GM12878 (cell line): ENCODE data around the gene TLR9. TPM values are rescaled to one million over a fixed set of nuclear protein-coding genes. Genes with fewer than 3 reads are reported as not detected.

Experiments
- ATAC-seq: fragments of 200-7000 bp; cut with Tn5 transposase; 3 replicates; pipeline ENCODE4 v1.9.1; 2020; ENCODE audit warnings: mild to moderate bottlenecking, moderate library complexity
- BruUV-seq: library from RNA; stranded (reverse); fragments of 400-500 nt; replicated peaks from 2 replicates; lab custom pipeline; 2021; lab: Mats Ljungman, UMichigan
- CTCF ChIA-PET: fragments of 300-600 bp; sonication (Branson Sonifier 250); formaldehyde crosslinking; extraction: SDS; loops from one replicate; lab custom pipeline; 2021; ENCODE audit warnings: inconsistent platforms; lab: Yijun Ruan, JAX
- POLR2A ChIA-PET: fragments of 350-600 bp; formaldehyde crosslinking; extraction: SDS; loops from one replicate; lab custom pipeline; 2021; ENCODE audit warnings: inconsistent platforms; lab: Charles Lee
- RAD21 ChIA-PET: fragments of 300-600 bp; sonication (Branson Sonifier 250); formaldehyde crosslinking; loops from one replicate; lab custom pipeline; 2023; ENCODE audit warnings: antibody characterized with exemption; ENCODE audit not compliant: unreplicated experiment; lab: Charles Lee
- SMC1A ChIA-PET: fragments of 300-600 bp; sonication (Branson Sonifier 250); formaldehyde crosslinking; loops from one replicate; lab custom pipeline; 2023; ENCODE audit not compliant: unreplicated experiment, uncharacterized antibody; lab: Charles Lee
- DNase-seq: peaks from one replicate; pipeline ENCODE4 v3.0.0-alpha.2; 2011; ENCODE audit warnings: low read depth, low spot score
- FAIRE-seq: peaks from 3 replicates; lab custom pipeline; 2011; peaks lifted over from hg19 to GRCh38; lab: Jason Lieb, UNC
- H2AFZ ChIP-seq: 2 replicates; pipeline ENCODE4 v1.6.0; 2011; ENCODE audit warnings: low read depth, low read length, control low read depth; ENCODE audit not compliant: control insufficient read depth
- H3K27ac ChIP-seq: 2 replicates; pipeline ENCODE4 v1.5.1; 2011; ENCODE audit warnings: control low read depth; ENCODE audit not compliant: control insufficient read depth, insufficient read depth
- H3K27me3 ChIP-seq, 2 experiments: replicated peaks in 1 of 2; 2 replicates each; pipeline versions ENCODE4 v1.6.0 to v1.6.1; 2011; ENCODE audit warnings: low read length in 1 of 2; ENCODE audit not compliant: control insufficient read depth in 2 of 2, insufficient read depth in 2 of 2
- H3K36me3 ChIP-seq, 2 experiments: 2 replicates each; pipeline ENCODE4 v1.5.1; 2011; ENCODE audit warnings: low read length in 1 of 2; ENCODE audit not compliant: control insufficient read depth in 2 of 2, insufficient read depth in 2 of 2
- H3K4me1 ChIP-seq: 2 replicates; pipeline ENCODE4 v1.6.1; 2011; ENCODE audit warnings: mild to moderate bottlenecking, low read length, moderate library complexity, mixed read lengths; ENCODE audit not compliant: control insufficient read depth, insufficient read depth
- H3K4me2 ChIP-seq: 2 replicates; pipeline ENCODE4 v1.6.0; 2011; ENCODE audit warnings: control low read depth; ENCODE audit not compliant: control insufficient read depth, insufficient read depth
- H3K4me3 ChIP-seq: fragments of 200-600 bp; sonication (generic); 2 replicates; pipeline ENCODE4 v1.5.1; 2016
- H3K79me2 ChIP-seq: 2 replicates; pipeline ENCODE4 v1.6.0; 2011; ENCODE audit warnings: low read length; ENCODE audit not compliant: control insufficient read depth, insufficient read depth
- H3K9ac ChIP-seq: 2 replicates; pipeline ENCODE4 v1.8.0; 2011; ENCODE audit warnings: low read length, control low read depth, mixed read lengths; ENCODE audit not compliant: control insufficient read depth, insufficient read depth
- H3K9me3 ChIP-seq: replicated peaks from 3 replicates; pipeline ENCODE4 v1.5.1; 2011; ENCODE audit warnings: mild to moderate bottlenecking, low read length; ENCODE audit not compliant: control insufficient read depth, insufficient read depth
- H4K20me1 ChIP-seq: 2 replicates; pipeline ENCODE4 v1.6.0; 2011; ENCODE audit not compliant: control insufficient read depth, insufficient read depth
- ASH2L ChIP-seq: fragments of 300-600, 200-600 bp; sonication (generic); IDR thresholded peaks from 2 replicates; pipeline ENCODE4 v1.6.1; 2017; ENCODE audit warnings: low read depth, mild to moderate bottlenecking, borderline replicate concordance
- BHLHE40 ChIP-seq, 2 experiments: fragments of 450-650 bp in 1 of 2; IDR thresholded peaks; 2 replicates each; pipeline ENCODE4 v1.6.1; 2011 to 2017; ENCODE audit warnings: low read depth in 2 of 2, borderline replicate concordance in 1 of 2, improper control_type of control experiment in 1 of 2, low read length in 1 of 2, mild to moderate bottlenecking in 1 of 2
- CBX3 ChIP-seq: fragments of 200-600 bp; sonication (generic); IDR thresholded peaks from 2 replicates; pipeline ENCODE4 v1.6.1; 2016; ENCODE audit warnings: low read depth, borderline replicate concordance
- CHD2 ChIP-seq: IDR thresholded peaks from 2 replicates; pipeline ENCODE4 v1.6.1; 2011; ENCODE audit warnings: low read depth, low read length, improper control_type of control experiment, borderline replicate concordance
- EED ChIP-seq: sonication (generic); IDR thresholded peaks from 2 replicates; pipeline ENCODE4 v1.6.1; 2016; ENCODE audit warnings: antibody characterized with exemption, low read depth
- MEF2A ChIP-seq: IDR thresholded peaks from 2 replicates; pipeline ENCODE4 v1.6.1; 2011; ENCODE audit warnings: low read depth, mild to moderate bottlenecking, low read length, moderate library complexity; ENCODE audit not compliant: insufficient read depth
- RAD51 ChIP-seq: fragments of 450-650 bp; IDR thresholded peaks from 2 replicates; pipeline ENCODE4 v1.6.1; 2016; ENCODE audit warnings: moderate library complexity, mild to moderate bottlenecking, inconsistent platforms
- SIX5 ChIP-seq: IDR thresholded peaks from 2 replicates; pipeline ENCODE4 v1.6.1; 2011; ENCODE audit warnings: mild to moderate bottlenecking, low read depth, low read length, moderate library complexity; ENCODE audit not compliant: severe bottlenecking
- SMAD1 ChIP-seq: fragments of 450-650 bp; IDR thresholded peaks from 2 replicates; pipeline ENCODE4 v1.6.1; 2018; ENCODE audit warnings: mild to moderate bottlenecking, low read depth; ENCODE audit not compliant: partially characterized antibody
- SMAD5 ChIP-seq: IDR thresholded peaks from 2 replicates; pipeline ENCODE4 v1.6.1; 2016; ENCODE audit warnings: antibody characterized with exemption, low read depth
- SREBF2 ChIP-seq: IDR thresholded peaks from 2 replicates; pipeline ENCODE4 v1.6.1; 2012; ENCODE audit warnings: mild to moderate bottlenecking, low read length
- TARDBP ChIP-seq: IDR thresholded peaks from 2 replicates; pipeline ENCODE4 v1.6.1; 2016; ENCODE audit warnings: borderline replicate concordance
- ZBED1 ChIP-seq: IDR thresholded peaks from 2 replicates; pipeline ENCODE4 v1.6.1; 2016; ENCODE audit warnings: borderline replicate concordance
- ZNF217 ChIP-seq: fragments of 450-650 bp; IDR thresholded peaks from 2 replicates; pipeline ENCODE4 v1.6.1; 2017; ENCODE audit warnings: antibody characterized with exemption, mild to moderate bottlenecking
- ZNF384 ChIP-seq: IDR thresholded peaks from 2 replicates; pipeline ENCODE4 v1.6.1; 2012; ENCODE audit warnings: low read depth, mild to moderate bottlenecking, low read length, improper control_type of control experiment, borderline replicate concordance
- ZNF592 ChIP-seq: fragments of 450-650 bp; IDR thresholded peaks from 2 replicates; pipeline ENCODE4 v1.6.1; 2017; ENCODE audit warnings: mild to moderate bottlenecking, moderate library complexity
- ZNF622 ChIP-seq: fragments of 450-650 bp; IDR thresholded peaks from 2 replicates; pipeline ENCODE4 v1.6.1; 2017; ENCODE audit warnings: mild to moderate bottlenecking, inconsistent platforms
- WGBS: methylation state at CpG from one replicate; pipeline ENCODE4 v1.1.6; 2016; ENCODE audit warnings: low lambda C conversion rate; ENCODE audit not compliant: insufficient replicate concordance, insufficient coverage; ENCODE audit errors: missing lambda C conversion rate; 5-methylcytosine and 5-hydroxymethylcytosine counted together
- in situ Hi-C: fragments of 300-500 bp; cut with MboI; formaldehyde crosslinking; loops from 9 replicates; pipeline ENCODE4 v1.14.3; 2018; ENCODE audit warnings: mixed read lengths
- intact Hi-C: fragments of 100-400 bp; cut with micrococcal nuclease; formaldehyde crosslinking; loops from one replicate; pipeline ENCODE4 v1.14.2; 2022; ENCODE audit not compliant: unreplicated experiment
- polyA plus RNA-seq, 11 experiments: library from polyadenylated mRNA; depleted of rRNA in 4 of 11; unstranded in 6 of 11; stranded (reverse) in 5 of 11; fragments of >200 nt; fragmentation: Nextera tagmentation in 4 of 11; fragmentation: Illumina TruSeq in 1 of 11; extraction: Ambion mirVana in 4 of 11; extraction: Trizol in 1 of 11; gene quantifications; 1 replicate in 1 of 11; 2 replicates in 10 of 11; pipeline versions ENCODE4 v1.2.1 to v1.2.3, GENCODE V29; 2011 to 2016; ENCODE audit warnings: inconsistent platforms in 2 of 11, missing spikeins in 2 of 11, low read depth in 1 of 11
- total RNA-seq, 4 experiments: library from RNA; depleted of rRNA in 3 of 4; stranded (reverse); fragments of >200 nt in 3 of 4; fragmentation: Illumina TruSeq in 1 of 4; extraction: Trizol in 1 of 4; gene quantifications; 2 replicates each; pipeline versions ENCODE4 v1.2.1 to v1.2.3, GENCODE V29; 2013 to 2021

The TLR9 gene
- total and polyA plus RNA-seq, 10 of the 15 experiments (the other 5 are each of a cell fraction or from before 2014, with no cell fraction given) = 0.10 to 4.8 (median 0.53) TPM; not detected in 1

GRCh38 chr3:52198643-52199608 is 26.5 kb downstream of the TLR9 start:
- Histone ChIP-seq H3K4me1 (peaks cover 41% of the 10 kb centered on the region), H3K4me2 (peak overlapping the region; percentile 99), H3K36me3 (peaks cover 0 to 10% of the 10 kb centered on the region in 2 experiments; a peak in 2 of 4 replicates), H3K9me3 (no peaks in the 10 kb centered on the region), H3K4me3 (peak overlapping the region; percentile 89)
- CTCF ChIA-PET = no interaction called here
- DNase-seq = no peak
- no peak for TF ChIP-seq MEF2A
- TF ChIP-seq CHD2 = no peak
- no peak for TF ChIP-seq SMAD1
- no peak for TF ChIP-seq EED
- no peak for TF ChIP-seq ZNF217
- no peak for TF ChIP-seq ZNF622
- no peak for TF ChIP-seq TARDBP
- TF ChIP-seq ZNF592 = no peak
- TF ChIP-seq SREBF2 = no peak
- no peak for TF ChIP-seq SMAD5
- no peak for TF ChIP-seq SIX5
- TF ChIP-seq CBX3 = no peak
- no peak for TF ChIP-seq ZNF384
- no peak for TF ChIP-seq RAD51
- TF ChIP-seq ZBED1 = no peak
- no peak for TF ChIP-seq ASH2L
- no peak for TF ChIP-seq BHLHE40 (IDR thresholded peaks at IDR 0.05; ENCODE audit: borderline replicate concordance in 1 of 2, low read depth in 2 of 2, low read length in 1 of 2)
- TF ChIP-seq, all 136 proteins: peak for 0
- ChIA-PET RAD21 (no interaction called here), POLR2A (interaction anchor here (0.7 to 1.1 kb wide), 3 partner anchors 10 to 176 kb away, joined by 3 read pairs; partner anchors contain the start of gene TWF2), SMC1A (interaction anchor here (1.0 kb wide), 1 partner anchor 28 kb away, joined by 3 read pairs; no protein-coding TSS in a partner anchor)
- intact Hi-C loops (loop anchor here (2.0 kb wide), 1 partner anchor 44 kb away; the partner anchor contains the start of gene POC1A), in situ Hi-C loops (no loop called here)
- peak; percentile 4; the same call in 1 of the 3 replicates for ATAC-seq
- no peaks in the 10 kb centered on the region for H4K20me1 ChIP-seq
- peak overlapping the region; percentile 71 for H3K27ac ChIP-seq
- TSS peak; percentile 72 for BruUV-seq
- H3K9ac ChIP-seq = peak overlapping the region; percentile 84
- no peaks in the 10 kb centered on the region for H3K27me3 ChIP-seq
- H2AFZ ChIP-seq = peak overlapping the region; percentile 85; the same call in 1 of the 2 replicates
- 26% methylated on average over 14 of the region's 14 CpGs for WGBS
- no peak for FAIRE-seq
- H3K79me2 ChIP-seq = peaks cover 24% of the 10 kb centered on the region
